Calu3 (cell line): ENCODE data around the gene TIE1. TPM values are rescaled to one million over a fixed set of nuclear protein-coding genes. Genes with fewer than 3 reads are reported as not detected.

Experiments
- BruUV-seq: library from RNA; stranded (reverse); fragments of 400-500 nt; replicated peaks from 2 replicates; lab custom pipeline; 2021; lab: Mats Ljungman, UMichigan
- CTCF ChIA-PET: fragments of 300-600 bp; sonication (Branson Sonifier 250); formaldehyde crosslinking; loops from one replicate; lab custom pipeline; 2022; ENCODE audit warnings: antibody characterized with exemption; lab: Charles Lee
- DNase-seq: peaks from one replicate; pipeline ENCODE4 v3.0.0; 2022
- H3K27ac Mint-ChIP-seq: one replicate; pipeline ENCODE4 v1.8.0; 2022; ENCODE audit warnings: mixed read lengths; ENCODE audit not compliant: unreplicated experiment
- H3K27me3 Mint-ChIP-seq: one replicate; pipeline ENCODE4 v1.8.0; 2022; ENCODE audit warnings: mixed read lengths; ENCODE audit not compliant: unreplicated experiment
- H3K36me3 Mint-ChIP-seq: one replicate; pipeline ENCODE4 v1.8.0; 2022; ENCODE audit warnings: mild to moderate bottlenecking, moderate library complexity, mixed read lengths; ENCODE audit not compliant: insufficient read depth, unreplicated experiment
- H3K4me1 Mint-ChIP-seq: one replicate; pipeline ENCODE4 v1.8.0; 2022; ENCODE audit warnings: mild to moderate bottlenecking, low read depth, mixed read lengths; ENCODE audit not compliant: unreplicated experiment
- H3K4me3 Mint-ChIP-seq: one replicate; pipeline ENCODE4 v1.8.0; 2022; ENCODE audit warnings: mild to moderate bottlenecking, low read depth, moderate library complexity, mixed read lengths; ENCODE audit not compliant: unreplicated experiment
- H3K9me3 Mint-ChIP-seq: one replicate; pipeline ENCODE4 v1.8.0; 2022; ENCODE audit warnings: low read depth, mixed read lengths; ENCODE audit not compliant: unreplicated experiment
- intact Hi-C: fragments of 100-400 bp; cut with micrococcal nuclease; formaldehyde crosslinking; loops from one replicate; pipeline ENCODE4 v1.10.0; 2022; ENCODE audit not compliant: unreplicated experiment
- total RNA-seq: library from RNA; stranded (reverse); gene quantifications from 2 replicates; pipeline ENCODE4 v1.2.3, GENCODE V29; 2022
- TF ChIP-seq, protein P1 (sequence below): fragments of 200-600 bp; IDR thresholded peaks from one replicate; pipeline ENCODE4 v1.8.0; 2022; ENCODE audit warnings: antibody characterized with exemption; ENCODE audit not compliant: unreplicated experiment

Gene TIE1
- total RNA-seq, 1 experiment from 2014 or later, result not detected

DNA sequence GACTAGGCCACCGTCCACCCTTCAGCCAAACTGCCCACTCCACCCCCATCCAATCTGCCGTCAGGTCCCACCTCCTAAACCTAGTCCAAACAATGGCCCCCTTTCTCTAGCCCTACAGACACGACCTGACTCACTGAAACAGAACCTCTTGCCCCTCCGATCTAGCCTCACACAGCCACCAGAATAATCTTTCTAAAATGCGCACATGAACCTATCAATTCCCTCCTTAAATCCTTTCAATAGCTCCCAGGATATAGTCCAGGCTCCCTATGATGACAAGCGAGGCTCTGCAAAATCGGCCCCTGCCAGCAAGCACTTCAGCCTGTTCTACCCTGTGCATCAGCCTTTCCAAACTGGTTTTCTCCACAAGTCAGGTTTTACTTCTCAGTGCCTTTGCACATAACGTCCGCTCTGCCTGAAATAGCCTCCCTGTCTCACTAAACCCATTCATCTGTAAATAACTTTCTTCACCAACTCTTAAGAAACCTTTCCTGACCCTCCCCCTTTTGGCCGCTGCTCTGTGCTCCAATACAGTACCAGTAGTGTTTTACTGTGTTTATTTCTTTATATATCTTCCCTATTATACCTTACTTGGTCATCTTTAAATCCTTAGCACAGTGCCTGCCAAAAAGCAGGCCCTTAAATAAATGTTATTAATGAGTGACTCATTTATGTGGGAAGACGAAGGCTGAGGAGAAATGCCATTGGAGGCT is 49.0 kb downstream of the TIE1 start:
- CTCF ChIA-PET, result no interaction called here
- TF ChIP-seq, protein P1, sequence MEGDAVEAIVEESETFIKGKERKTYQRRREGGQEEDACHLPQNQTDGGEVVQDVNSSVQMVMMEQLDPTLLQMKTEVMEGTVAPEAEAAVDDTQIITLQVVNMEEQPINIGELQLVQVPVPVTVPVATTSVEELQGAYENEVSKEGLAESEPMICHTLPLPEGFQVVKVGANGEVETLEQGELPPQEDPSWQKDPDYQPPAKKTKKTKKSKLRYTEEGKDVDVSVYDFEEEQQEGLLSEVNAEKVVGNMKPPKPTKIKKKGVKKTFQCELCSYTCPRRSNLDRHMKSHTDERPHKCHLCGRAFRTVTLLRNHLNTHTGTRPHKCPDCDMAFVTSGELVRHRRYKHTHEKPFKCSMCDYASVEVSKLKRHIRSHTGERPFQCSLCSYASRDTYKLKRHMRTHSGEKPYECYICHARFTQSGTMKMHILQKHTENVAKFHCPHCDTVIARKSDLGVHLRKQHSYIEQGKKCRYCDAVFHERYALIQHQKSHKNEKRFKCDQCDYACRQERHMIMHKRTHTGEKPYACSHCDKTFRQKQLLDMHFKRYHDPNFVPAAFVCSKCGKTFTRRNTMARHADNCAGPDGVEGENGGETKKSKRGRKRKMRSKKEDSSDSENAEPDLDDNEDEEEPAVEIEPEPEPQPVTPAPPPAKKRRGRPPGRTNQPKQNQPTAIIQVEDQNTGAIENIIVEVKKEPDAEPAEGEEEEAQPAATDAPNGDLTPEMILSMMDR, result no peak
- BruUV-seq, result TSS peak; percentile 71
- H3K9me3 Mint-ChIP-seq, result no peaks in the 10 kb centered on the region
- H3K4me1 Mint-ChIP-seq, result peaks cover 47% of the 10 kb centered on the region
- peaks cover 15% of the 10 kb centered on the region for H3K36me3 Mint-ChIP-seq
- H3K27me3 Mint-ChIP-seq, result no peaks in the 10 kb centered on the region
- no peak for DNase-seq
- intact Hi-C loops, result loop anchor here (5.0 kb wide), 1 partner anchor 52 kb away; no protein-coding TSS in a partner anchor
- peak overlapping the region; percentile 87 for H3K4me3 Mint-ChIP-seq
- H3K27ac Mint-ChIP-seq, result peak overlapping the region; percentile 79

DNA sequence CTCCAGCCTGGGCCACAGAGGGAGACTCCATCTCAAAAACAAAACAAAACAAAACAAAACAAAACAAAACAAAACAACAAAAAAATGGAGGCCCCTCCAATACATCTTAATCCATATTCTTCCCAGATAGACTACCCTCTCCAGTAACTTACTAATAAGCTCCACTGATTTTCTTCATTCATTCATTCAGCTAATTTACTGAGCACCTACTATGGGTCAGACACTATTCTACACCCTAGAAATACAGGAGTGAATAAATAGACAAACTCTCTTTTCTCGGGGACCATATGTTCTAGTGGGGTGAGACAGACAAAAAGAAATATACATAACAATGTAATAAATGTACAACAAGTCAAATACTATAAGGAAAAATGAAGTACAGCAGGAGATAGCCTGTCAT is 50.2 kb downstream of the TIE1 start:
- H3K4me1 Mint-ChIP-seq, result peaks cover 35% of the 10 kb centered on the region
- CTCF ChIA-PET, result no interaction called here
- H3K27ac Mint-ChIP-seq, result no peak overlapping the region
- DNase-seq, result no peak
- TF ChIP-seq, protein P1, result no peak
- H3K4me3 Mint-ChIP-seq, result no peak overlapping the region
- no peaks in the 10 kb centered on the region for H3K9me3 Mint-ChIP-seq
- no peaks in the 10 kb centered on the region for H3K27me3 Mint-ChIP-seq
- no TSS peak for BruUV-seq
- intact Hi-C loops, result no loop called here
- H3K36me3 Mint-ChIP-seq, result peaks cover 15% of the 10 kb centered on the region

DNA sequence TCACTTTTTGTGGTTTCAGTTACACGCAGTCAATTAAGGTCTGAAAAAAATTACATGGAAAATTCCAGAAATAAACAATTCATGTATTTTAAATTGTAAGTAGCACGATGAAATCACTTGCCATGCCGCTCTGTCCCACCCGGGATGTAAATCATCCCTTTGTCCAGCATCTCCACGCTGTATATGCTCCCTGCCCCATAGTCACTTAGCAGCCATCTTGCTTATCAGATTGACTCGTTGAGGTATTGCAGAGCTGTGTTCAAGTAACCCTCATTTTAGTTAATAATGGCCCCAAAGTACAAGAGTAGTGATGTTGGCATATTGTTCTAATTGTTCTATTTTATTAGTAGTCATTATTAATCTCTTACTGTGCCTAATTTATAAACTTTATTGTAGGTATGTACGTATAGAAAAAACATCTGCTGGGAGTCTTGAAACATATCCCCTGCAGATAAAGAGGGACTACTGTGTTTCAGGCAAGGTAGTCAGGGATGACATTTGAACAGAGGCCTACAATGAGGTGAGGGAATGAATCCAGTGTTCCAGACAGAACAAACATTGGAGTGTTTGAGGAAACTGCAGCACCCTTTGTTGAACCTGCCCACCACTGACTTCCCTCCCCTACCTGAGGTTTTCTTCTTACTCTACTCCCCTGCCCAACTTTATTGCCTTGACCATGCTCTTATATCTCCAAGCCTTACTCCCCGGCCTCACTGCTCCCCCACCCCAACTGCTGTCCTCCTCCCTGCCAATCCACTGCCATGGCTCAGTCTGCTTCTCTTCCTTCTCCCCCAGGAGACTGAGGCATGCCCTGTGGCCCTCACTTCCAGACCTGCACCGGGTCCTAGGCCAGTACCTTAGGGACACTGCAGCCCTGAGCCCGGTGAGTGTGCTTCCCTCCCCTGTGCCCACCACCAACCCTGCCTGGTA is 50.9 kb downstream of the TIE1 start:
- H3K36me3 Mint-ChIP-seq, result peaks cover 15% of the 10 kb centered on the region
- intact Hi-C loops, result no loop called here
- BruUV-seq, result no TSS peak
- no peaks in the 10 kb centered on the region for H3K9me3 Mint-ChIP-seq
- no peak overlapping the region for H3K27ac Mint-ChIP-seq
- TF ChIP-seq, protein P1, result no peak
- no peaks in the 10 kb centered on the region for H3K27me3 Mint-ChIP-seq
- CTCF ChIA-PET, result no interaction called here
- no peak overlapping the region for H3K4me3 Mint-ChIP-seq
- peaks cover 32% of the 10 kb centered on the region for H3K4me1 Mint-ChIP-seq
- no peak for DNase-seq

DNA sequence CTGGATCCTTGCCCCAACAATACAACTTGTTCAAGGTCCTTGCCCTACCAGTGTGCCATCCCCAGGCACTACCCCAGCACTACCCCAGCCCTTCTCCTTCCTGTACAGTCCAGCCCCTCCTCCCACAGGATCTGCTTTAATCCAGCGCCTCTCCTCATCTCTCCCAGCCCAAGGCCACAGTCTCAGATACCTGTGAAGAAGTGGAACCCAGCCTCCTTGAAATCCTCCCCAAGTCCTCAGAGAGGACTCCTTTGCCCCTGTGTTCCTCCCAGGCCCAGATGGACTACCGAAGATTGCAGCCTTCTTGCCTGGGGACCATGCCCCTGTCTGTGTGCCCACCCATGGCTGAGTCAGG is 51.5 kb downstream of the TIE1 start:
- TF ChIP-seq, protein P1, result no peak
- DNase-seq, result no peak
- no peaks in the 10 kb centered on the region for H3K9me3 Mint-ChIP-seq
- H3K4me1 Mint-ChIP-seq, result peaks cover 25% of the 10 kb centered on the region
- intact Hi-C loops, result no loop called here
- H3K36me3 Mint-ChIP-seq, result peaks cover 15% of the 10 kb centered on the region
- CTCF ChIA-PET, result no interaction called here
- no TSS peak for BruUV-seq
- no peaks in the 10 kb centered on the region for H3K27me3 Mint-ChIP-seq
- no peak overlapping the region for H3K4me3 Mint-ChIP-seq
- no peak overlapping the region for H3K27ac Mint-ChIP-seq
